NCI-H345 (cell line): Measurements from ENCODE around the gene BRF1.

Source experiments
- DNase-seq: peaks from one replicate; lab custom pipeline; 2025; lab: John Stamatoyannopoulos, UW

BRF1 gene

GRCh38 chr14:105228562-105228961 lies 72.2 kb downstream of the BRF1 start:
- no peak for DNase-seq

GRCh38 chr14:105227346-105227745 lies 73.5 kb downstream of the BRF1 start:
- DNase-seq: no peak

GRCh38 chr14:105226198-105226597 lies 74.6 kb downstream of the BRF1 start:
- no peak for DNase-seq

- DNase-seq: no peak
Measured at GRCh38 chr14:105224845-105225570, 75.8 kb downstream of the BRF1 start.

GRCh38 chr14:105223770-105224544 lies 76.8 kb downstream of the BRF1 start:
- DNase-seq: no peak

- DNase-seq: no peak
Measured at GRCh38 chr14:105223260-105223659, 77.5 kb downstream of the BRF1 start.

GRCh38 chr14:105221598-105222178 lies 79.1 kb downstream of the BRF1 start:
- no peak for DNase-seq

- DNase-seq: no peak
Measured at GRCh38 chr14:105220699-105221597, 79.9 kb downstream of the BRF1 start.

GRCh38 chr14:105219753-105220152 lies 81.0 kb downstream of the BRF1 start:
- DNase-seq: no peak

GRCh38 chr14:105219043-105219612 lies 81.7 kb downstream of the BRF1 start:
- no peak for DNase-seq

- DNase-seq: no peak
Measured at GRCh38 chr14:105218611-105219010, 82.2 kb downstream of the BRF1 start.

- DNase-seq: no peak
Measured at GRCh38 chr14:105217774-105218173, 83.0 kb downstream of the BRF1 start.

GRCh38 chr14:105216490-105217247 lies 84.1 kb downstream of the BRF1 start:
- DNase-seq: no peak

GRCh38 chr14:105215602-105216001 lies 85.2 kb downstream of the BRF1 start:
- DNase-seq: no peak

GRCh38 chr14:105214324-105214915 lies 86.4 kb downstream of the BRF1 start:
- no peak for DNase-seq

- DNase-seq: peak; percentile 63
Measured at GRCh38 chr14:105213361-105213760, 87.4 kb downstream of the BRF1 start.

- peak; percentile 80 for DNase-seq
Measured at GRCh38 chr14:105212541-105213300, 88.1 kb downstream of the BRF1 start.

GRCh38 chr14:105211758-105212089 lies 89.1 kb downstream of the BRF1 start:
- no peak for DNase-seq

- DNase-seq: no peak
Measured at GRCh38 chr14:105211086-105211757, 89.6 kb downstream of the BRF1 start.
